GM13977 (cell line): ENCODE measurements around the gene EDEM1.
"Not testable (repeated sequence)": the region's sequence is repeated elsewhere in the genome, so short reads cannot be mapped to it uniquely, and the experiment has no call there.

Experiments used
- DNase-seq: peaks from one replicate; pipeline ENCODE4 v3.0.0; 2012; ENCODE audit warnings: low spot score
- CTCF ChIP-seq: IDR thresholded peaks from 2 replicates; pipeline ENCODE4 v1.5.1; 2012; ENCODE audit warnings: mild to moderate bottlenecking, control low read depth; ENCODE audit not compliant: insufficient read depth; ENCODE audit errors: extremely low read depth, missing control alignments
- in situ Hi-C: fragments of 300-500 bp; cut with MboI; formaldehyde crosslinking; loops from one replicate; pipeline ENCODE4 v1.12.0; 2022; ENCODE audit warnings: low sequenced_read_pairs, low pct_unique_long_range_greater_than_20kb, mixed read lengths, inconsistent platforms; ENCODE audit not compliant: unreplicated experiment

The EDEM1 gene

GRCh38 chr3:5144316-5144994, 43.1 kb upstream of the EDEM1 start:
- in situ Hi-C loops: no loop called here
- TF ChIP-seq CTCF: no peak
- DNase-seq: no peak

- no peak for DNase-seq
- TF ChIP-seq CTCF: no peak
- in situ Hi-C loops: no loop called here
Measured at GRCh38 chr3:5145120-5145519, 42.4 kb upstream of the EDEM1 start.

DNA sequence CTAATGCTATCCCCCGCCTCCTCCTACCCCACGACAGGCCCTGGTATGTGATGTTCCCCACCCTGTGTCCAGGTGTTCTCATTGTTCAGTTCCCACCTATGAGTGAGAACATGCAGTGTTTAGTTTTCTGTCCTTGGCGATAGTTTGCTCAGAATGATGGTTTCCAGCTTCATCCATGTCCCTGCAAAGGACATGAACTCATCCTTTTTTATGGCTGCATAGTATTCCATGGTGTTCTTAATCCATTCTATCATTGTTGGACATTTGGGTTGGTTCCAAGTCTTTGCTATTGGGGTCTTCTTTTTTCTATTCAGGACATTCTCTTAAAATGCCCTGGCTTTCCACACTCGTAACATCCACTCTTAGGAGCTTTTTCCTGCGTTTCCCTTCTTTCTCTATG, 40.4 kb upstream of the EDEM1 start:
- in situ Hi-C loops, DNase-seq: not testable (repeated sequence)

DNA sequence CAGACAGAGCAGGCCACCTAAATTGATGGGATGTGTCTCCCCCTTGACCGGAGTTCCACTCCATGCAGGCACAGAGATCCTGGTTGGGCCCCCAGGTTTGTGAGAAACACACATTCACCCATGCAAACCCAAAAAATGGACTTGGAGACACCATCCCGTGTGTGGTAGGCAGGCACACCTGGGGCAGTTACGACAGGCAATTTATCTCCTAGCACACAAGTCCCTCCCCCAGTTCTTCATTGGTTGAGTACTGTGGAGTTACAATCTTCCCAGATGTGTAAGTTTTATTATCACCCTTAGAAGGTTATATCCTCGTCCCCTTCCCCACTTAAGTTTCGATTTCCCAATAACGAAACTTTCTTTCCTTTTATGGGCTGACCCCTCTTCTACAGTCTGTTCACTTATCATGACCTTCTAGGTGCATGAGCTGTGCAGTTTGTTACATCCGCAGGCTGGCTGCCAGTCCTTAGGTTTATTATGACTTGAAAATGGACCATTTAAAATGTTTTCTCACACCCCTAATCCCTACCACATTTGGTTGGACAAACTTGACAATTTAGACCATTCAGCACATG, 38.1 kb upstream of the EDEM1 start:
- no peak for DNase-seq

DNA sequence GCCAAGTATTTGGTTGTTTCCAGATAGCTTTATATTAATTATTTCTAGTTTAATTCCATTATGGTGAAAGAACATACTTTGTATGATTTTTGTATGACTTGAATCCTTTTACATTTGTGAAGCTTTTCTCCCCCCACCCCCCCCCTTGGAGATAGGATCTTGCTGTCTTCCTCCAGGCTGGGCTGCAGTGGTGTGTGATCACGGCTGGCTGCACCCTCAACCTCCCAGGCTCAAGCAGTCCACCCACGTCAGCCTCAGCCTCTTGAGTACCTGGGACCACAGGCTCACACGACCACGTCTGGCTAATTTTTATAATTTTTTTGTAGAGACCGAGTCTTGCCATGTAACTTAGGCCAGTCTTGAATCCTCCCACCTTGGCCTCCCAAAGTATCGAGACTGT, 35.9 kb upstream of the EDEM1 start:
- no peak for TF ChIP-seq CTCF
- DNase-seq: no peak
- in situ Hi-C loops: no loop called here

More for the DNA sequence above, 38.1 kb upstream of the EDEM1 start:
- in situ Hi-C loops: no loop called here
- TF ChIP-seq CTCF: no peak

GRCh38 chr3:5153074-5153473, 34.4 kb upstream of the EDEM1 start:
- no peak for DNase-seq
- TF ChIP-seq CTCF: no peak
- in situ Hi-C loops: no loop called here

- no peak for TF ChIP-seq CTCF
- in situ Hi-C loops: no loop called here
- DNase-seq: no peak
Measured at GRCh38 chr3:5155241-5155640, 32.3 kb upstream of the EDEM1 start.
